ENCODE results near the gene ZNHIT6.

The ZNHIT6 gene

DNA sequence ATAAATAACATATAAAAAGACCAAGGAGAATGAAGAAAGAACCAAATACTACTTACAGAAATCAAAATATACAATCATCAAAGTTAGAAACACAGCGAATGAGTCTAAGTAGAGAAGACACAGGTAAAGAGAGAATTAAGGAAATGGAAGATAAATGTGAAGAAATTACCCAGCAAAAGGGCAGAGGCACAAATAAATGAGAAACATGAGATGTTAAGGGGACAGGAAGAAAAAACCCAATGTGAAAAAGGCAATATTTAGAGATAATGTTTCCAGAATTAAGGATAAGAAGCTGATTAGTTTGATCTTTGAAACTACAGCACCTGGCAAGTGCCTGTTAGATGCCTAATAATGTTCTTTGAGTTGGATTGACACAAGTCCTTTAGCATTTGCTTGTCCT lies 86.8 kb downstream of the ZNHIT6 start:
- no peak for DNase-seq (ENCODE audit: low read depth in 2 of 2)

DNA sequence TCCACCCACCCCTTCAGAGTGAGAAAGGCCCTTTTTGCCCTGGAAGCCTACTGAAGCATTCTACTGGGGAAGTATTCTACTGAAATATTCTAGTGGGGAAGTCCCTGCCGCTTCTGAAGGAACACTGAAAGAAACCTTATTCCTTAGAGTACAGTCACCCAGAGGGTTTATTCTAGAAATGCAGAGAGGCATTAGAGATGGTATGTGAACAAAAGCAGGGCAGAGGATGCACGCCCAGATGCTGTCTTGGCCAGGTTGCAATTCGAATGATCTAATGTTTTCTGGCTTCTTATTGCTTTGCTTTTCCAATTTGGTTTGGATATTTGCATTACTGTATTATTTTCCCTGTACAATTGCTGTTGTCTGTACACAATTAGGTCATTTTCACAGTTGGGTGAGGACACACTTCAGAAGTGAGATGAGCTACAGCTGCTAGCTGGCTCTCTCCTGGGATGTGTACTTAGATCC lies 90.6 kb downstream of the ZNHIT6 start:
- DNase-seq (ENCODE audit: low read depth in 2 of 2), result no peak

DNA sequence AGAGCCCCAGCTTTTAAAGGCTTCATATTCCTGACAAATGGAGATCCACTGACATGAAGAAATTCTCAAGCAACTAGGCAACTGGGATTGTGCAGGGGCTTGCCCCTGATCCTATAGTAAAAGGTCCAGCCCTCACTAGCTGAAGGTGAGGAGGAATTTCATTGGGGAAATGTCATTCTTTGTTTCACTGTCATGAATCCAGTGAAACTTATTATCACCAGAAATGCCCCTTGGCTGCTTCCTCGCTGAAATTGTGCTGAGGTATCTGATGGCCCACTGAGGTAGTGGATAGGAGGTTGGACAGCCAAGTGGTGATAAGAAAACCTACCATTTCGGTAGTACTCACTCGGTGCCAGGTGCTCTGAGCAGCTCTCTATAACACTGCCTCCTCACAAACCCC lies 91.5 kb downstream of the ZNHIT6 start:
- no peak for DNase-seq (ENCODE audit: low read depth in 2 of 2)

DNA sequence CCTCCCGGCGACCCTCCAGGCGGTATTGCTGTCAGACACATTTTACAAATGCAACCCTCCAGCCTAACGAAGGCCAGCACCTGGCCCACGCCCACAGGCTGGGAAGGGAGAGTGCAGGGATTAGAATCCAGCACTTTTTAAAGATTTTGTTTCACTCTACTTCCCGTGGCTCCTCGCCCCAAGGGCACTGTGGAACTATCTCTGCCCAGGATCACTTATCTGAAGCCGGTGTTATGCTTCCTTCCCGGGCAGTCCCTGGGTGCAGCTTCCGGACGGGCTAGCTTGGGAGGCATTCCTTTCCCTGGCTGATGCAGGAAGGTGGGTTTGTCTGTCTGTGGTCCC lies 91.9 kb downstream of the ZNHIT6 start:
- DNase-seq (ENCODE audit: low read depth in 2 of 2), result no peak

DNA sequence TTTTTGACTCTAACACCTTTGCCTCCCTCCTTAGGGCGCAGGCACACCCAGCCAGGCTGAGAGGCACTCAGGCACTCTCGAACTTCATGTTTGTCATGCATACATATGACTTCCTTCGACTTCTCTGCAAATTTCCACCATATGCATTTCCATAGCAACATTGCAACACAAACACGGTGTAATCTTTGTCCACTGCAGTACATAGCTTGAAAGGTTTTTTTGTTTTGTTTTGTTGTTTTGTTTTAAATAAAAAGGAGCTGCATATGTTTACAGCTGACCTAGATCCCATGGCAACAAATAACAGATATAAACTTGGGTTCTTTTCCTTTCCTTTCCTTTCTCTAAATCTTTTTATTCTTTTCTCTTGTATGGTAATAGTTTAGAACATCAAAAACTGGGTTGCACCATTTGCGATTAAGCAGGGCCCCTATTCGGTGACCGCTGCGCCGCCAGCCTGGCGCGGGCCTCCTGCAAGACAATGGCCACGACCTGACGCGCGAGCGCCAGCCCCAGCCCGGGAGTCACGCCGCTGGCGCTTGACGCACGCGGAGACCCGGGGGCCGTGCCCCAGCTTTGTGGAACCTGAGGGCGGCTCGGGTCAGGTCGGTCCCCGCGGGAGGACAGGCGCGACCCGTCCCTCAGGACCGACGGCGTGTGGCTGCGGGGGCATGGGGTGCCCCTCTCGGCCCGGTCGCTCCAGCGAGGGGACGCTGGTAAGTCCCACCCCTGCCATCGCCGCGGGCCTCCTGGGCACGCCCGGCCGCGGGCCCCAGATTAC lies 92.5 kb downstream of the ZNHIT6 start:
- no peak for DNase-seq (ENCODE audit: low read depth in 2 of 2)

DNA sequence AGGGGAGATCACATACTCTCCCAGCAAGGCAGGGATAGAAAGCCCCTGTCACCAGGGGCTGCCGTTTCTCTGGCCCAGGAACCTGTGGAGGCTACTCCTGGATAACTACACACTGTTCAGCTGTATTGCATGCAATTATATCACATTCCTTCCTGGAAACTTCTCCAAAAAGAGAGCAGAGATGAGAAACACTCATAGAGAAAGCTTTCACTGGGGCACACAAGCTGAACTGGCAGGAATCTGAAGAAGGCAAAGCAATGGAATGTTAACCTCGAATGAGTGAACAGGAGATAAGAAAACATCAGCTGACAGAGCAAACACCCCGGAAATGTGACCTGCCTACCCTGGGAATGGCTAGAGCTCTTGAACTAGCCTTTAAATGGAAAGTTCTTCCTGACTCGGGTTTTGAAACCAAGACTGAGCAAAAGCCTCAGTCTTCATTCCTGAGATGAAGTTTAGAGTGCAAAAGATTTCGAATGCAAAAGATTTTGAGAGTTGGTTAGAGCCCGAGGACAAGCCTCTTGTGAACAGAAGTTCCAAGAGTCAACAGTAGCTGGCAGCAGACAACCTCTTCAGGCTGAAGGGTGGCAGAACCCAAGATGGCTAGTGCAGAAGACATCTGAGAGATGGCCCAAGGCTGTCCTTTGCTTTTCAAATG lies 95.4 kb downstream of the ZNHIT6 start:
- no peak for DNase-seq (ENCODE audit: low read depth in 2 of 2)

DNA sequence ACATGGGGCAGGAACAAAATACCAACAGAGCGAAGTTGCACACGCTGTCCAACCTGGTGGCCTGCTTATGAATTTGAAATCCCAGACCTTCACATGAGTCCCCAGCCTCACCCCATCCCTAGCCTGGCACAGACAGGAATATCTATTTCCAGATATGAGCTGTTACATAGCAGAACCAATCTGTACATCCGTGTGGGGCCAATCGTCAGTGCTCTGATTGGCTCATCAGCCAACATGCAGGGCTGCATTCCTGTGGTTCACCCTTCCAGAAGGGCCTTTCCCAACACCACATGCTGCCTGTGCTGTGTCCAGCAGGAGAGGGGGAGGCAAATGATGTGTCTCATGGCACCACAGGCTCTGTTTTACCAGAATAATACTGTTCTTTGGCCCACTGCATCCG lies 96.4 kb downstream of the ZNHIT6 start:
- no peak for DNase-seq (ENCODE audit: low read depth in 2 of 2)

DNA sequence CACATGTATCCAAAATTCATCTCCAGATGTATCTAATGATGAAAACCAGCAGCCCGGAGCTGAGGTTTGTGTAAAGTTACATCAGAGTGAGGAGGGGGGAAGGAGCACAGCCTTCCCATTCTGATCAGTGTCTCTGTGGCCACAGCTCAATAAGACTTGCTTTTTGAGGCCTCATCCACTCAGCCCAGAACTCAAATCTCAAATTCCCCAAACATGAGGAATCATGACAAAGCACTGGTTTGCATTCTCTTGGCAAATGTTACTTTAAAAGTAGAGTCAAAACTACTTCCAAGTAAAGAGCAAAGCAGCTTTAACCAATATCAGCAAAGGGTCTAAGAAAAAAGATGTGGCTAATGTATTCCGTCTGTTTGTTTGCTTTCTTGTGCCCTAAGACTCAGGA lies 96.8 kb downstream of the ZNHIT6 start:
- no peak for DNase-seq (ENCODE audit: low read depth in 2 of 2)

DNA sequence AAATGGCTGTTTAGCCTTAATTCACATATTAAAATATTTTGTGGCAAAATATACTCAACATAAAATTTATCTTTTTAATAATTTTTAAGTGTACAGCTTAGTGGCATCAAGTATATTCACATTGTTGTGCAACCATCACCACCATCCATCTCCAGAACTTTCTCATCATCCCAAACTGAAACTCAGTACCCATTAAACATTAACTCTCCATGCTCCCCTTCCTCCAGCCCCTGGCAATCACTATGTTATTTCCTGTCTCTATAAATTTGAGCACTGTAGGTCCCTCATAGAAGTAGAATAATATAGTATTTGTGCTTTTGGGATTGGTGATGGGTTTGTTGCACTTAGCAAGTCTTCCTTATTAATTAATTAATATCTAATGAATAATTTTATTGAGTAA lies 98.3 kb downstream of the ZNHIT6 start:
- no peak for DNase-seq (ENCODE audit: low read depth in 2 of 2)

DNA sequence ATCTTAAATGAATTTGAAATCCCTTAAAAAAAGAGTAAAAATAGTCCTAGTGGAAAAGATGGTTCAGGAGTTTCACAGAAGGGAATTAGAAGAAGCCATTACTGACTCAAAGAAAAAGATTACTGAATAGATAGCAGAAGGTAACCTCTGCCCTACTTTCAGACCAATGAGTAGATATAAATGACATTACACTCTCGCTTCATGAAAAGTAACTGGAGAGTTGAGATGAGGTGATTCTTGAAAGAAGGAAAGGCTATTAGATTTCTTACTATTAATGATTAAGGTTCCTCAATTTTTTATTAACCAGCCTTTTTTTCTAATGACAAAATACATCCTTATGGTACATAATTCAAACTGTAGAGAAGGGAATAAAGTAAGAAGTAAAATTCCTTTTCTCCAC lies 99.4 kb downstream of the ZNHIT6 start:
- DNase-seq (ENCODE audit: low read depth in 2 of 2), result no peak

DNA sequence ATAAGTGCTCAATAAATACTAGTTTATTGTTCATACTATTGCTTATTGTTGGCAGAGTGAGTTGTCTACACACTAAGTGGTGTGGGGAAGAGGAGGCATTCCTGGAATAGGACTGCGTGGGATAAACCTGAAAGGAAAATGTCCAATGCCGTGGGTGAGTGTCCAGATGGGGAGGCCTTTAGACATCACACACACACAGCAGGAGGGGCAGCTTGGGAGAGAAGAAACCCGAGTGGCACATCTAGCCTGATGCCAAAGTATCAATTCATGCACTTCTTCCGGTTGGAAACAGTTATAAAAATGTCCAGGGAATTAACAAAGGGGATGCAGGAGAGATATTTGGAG lies 100.3 kb downstream of the ZNHIT6 start:
- no peak for DNase-seq (ENCODE audit: low read depth in 2 of 2)

DNA sequence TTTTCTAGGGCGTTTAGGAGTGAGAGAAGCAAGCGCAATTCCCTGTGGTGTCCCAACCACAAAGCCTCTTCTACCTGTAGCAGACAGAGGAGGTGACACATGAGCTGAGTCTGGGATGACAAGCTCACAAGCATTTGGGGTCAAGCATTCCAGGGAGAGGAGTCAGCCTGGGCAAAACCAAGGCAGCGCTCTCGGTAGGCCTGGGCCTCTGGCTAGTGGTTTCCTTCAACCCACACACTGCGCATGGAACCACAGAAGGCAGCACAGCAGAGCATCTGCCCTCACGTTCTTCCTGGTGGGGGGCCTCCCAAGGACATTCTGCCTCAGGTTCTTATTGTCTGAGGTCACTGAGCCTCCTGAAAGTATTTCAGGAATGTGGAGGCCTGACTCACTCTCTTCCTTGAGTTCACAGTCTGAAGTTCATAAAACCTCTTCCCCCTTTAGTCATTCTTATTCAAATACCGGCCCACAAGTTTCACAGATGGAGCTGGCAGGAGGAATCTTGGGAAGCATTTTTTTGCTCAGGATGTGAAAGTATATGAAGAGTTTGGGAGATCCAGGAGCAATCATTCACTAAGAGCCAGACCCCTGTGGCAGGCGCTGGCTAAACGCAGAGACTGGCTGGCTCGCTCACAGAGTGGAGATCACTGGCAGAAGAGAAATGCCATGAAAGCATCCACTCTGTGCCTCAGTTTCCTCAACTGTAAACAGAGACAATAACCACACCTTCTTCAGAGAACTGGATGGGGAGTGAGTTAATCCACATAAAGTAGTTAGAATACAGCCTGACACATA lies 100.9 kb downstream of the ZNHIT6 start:
- no peak for DNase-seq (ENCODE audit: low read depth in 2 of 2)

DNA sequence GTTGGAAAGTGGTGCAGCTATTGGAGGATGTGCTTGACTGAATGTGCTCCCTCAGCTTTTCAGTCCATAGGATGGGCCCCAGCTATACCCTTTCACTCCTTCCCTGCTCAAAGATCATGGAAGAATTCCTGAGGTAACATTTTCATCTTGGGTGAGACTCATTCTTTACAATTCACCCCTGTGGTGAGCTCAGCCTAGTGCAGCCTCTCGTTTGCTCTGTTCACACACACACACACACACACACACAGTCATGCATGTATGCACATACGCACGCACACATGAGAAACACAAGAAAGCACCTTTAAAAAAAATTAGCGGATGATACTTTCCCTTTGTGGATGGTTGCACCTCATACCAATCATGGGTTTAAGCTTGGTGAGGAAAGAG lies 101.8 kb downstream of the ZNHIT6 start:
- DNase-seq (ENCODE audit: low read depth in 2 of 2), result no peak

DNA sequence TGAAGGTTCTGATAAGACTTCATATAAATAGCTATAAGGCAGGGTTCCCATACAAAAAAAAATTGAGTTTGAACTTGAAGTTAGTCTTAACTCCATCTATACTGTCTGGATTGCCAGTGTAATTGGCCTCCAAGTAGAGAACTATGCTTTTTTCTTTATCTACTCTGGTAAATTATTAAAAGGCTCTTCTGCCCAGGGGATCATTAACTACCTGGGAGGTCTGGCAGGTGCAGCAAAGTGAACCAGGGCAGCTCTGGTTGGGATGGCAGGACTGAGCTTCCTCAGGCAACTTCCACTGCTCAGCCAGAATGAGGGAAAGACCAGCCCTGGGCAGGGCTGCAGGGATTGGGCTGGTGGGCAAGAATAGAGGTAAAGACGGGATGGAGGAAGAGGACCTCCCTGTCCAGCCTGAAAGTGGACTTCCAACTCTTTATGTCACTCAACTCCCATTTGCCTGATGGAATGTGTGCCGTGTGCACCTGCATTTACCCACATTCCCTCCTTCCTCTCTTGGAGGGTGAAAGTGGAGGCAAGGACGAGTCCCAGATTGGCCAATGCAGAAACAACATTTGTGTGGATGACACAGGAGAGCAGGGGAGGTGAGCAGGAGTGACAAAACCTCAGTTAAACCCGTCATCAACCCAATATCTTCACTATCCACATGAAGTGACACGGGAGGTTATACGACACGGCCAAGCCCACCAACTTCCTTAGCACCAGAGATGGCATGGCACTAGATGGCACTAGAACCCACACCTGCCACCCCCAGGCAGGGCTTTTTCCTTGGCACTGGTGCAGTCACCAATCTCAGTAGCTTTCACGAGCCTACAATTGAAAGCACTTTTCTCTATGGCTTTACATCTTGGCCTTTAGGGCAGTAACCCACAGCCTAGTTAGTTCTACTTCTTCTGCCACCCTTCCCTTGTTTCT lies 102.5 kb downstream of the ZNHIT6 start:
- DNase-seq (ENCODE audit: low read depth in 2 of 2), result no peak

DNA sequence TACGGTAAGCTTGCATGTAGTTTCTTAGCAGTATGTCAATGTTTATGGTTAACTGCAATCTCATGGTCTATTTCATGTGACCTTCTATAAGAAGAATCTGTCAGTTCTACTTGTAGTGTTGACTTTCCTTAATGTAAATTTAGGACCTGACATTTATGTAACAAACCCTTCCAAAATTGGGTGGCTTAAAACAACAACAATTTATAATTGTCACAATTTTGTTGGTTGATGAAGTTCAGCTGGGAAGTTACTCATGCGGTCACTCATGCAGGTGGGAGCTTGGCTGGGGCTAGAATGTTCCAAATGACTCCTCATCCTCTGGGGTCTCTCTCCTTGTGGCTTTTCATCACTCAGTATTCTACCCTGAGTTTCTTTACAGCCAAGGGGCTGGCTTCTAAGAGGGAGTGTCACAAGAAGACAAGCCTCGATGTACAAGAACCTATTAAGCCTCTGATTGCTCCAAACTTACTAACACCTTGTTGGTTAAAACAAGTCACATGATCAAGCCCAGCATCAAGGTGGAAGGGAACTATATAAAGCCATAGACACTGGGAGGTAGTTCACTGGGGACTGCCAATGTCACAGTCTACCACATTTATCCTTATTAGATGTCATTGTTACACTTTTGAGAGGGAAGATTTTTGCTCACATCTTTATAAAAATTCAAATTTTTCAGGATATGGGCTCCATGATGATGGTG lies 103.8 kb downstream of the ZNHIT6 start:
- no peak for DNase-seq (ENCODE audit: low read depth in 2 of 2)

DNA sequence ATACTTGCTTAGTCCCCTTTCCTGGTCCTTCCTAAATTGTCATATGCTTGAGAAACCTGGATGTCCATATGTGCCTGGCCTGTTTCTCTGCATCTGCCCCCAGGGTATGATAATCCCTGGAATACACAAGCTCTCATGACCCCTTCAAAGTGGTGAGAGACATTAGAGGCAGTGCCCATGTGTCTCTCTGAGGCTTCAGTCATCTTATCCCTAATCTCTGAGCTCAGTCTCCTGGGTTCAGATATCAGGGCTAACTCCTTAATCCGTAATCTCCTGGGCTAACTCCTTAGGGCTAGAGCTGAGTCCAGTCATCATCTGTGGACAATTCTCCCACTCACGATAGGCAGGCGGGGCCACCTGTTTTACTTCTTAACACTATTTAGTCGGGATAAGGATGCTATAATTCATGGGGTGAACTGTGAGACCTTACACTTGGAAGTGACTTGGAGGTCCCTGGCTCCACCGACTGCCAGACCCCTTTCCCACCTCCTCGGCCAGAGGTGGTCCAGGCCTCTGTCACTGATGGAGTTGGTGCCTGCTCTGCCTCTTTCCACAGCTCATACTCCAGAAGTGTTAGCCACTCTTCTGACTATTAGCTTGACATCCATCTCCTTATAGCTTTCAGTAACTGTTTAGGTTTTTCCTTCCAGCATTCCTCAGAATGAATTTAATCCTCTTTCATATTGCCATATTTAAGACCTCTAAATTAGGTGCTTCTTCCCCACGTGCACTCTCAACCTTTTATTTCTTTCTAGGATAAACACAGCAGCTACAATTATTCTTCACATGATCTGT lies 105.0 kb downstream of the ZNHIT6 start:
- DNase-seq (ENCODE audit: low read depth in 2 of 2), result no peak

DNA sequence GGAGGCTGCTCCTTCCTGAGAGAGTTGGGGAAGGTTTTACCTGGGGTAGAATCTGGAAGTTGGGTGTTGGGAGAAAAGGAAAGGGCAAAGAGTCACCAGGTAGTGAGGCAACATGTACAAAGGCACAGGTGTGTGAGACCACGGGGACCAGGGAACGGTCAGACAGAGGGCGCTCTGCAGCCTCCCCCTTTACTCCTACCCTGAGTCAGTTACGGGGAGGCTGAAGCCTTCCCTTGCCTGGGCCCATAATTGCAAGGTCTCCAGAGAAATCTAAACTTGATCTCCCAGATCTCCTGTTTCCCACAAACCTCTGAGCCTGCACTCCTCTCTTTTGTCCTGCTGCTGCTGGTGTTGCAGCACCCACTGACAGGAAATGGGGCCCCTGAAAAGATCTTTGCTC lies 105.7 kb downstream of the ZNHIT6 start:
- no peak for DNase-seq (ENCODE audit: low read depth in 2 of 2)

DNA sequence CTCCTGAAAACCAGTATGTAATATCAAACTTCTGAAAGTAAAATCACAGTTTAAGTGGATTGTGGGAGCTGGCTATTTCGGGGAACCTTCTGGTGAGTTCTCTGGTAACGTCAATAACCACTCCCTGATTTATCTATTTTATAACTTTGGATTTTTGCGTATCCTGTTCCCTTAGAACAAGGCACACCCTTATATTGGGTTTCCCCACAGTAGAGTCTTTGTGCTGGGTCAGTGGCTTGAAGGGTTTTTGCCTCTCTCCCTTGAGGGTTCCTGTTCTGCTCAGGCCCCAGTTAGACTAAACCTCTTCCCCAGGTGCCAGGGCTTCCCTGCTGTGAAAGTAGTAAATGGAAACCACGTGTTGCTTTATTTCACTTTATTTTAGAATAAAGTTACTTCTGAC lies 106.3 kb downstream of the ZNHIT6 start:
- DNase-seq (ENCODE audit: low read depth in 2 of 2), result no peak

DNA sequence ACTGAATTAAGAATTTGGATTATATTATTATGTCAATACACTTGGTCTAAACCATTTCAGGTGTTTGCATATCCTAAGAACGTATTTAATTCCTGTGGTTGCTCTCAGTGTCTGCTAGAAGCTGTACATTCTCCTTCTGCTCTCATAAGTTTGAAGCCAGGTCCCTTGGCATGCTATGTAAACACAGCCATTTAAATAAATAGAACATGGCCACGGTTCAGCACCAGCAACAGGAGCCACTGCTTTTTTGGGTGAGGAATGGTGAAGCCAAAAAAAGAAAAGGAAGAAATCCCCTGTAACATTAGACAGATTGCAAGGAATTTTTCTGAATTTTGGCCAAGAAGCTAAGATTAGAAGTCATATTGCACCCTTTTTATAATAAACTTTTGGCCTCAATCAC lies 108.6 kb downstream of the ZNHIT6 start:
- no peak for DNase-seq (ENCODE audit: low read depth in 2 of 2)
